Left ventricle myocardium inferior (tissue), 1 donor: ENCODE data around the gene SLC2A4RG. TPM values are rescaled to one million over a fixed set of nuclear protein-coding genes. Genes with fewer than 3 reads are reported as not detected.

Experiments
- DNase-seq: peaks from one replicate; pipeline ENCODE4 v3.0.0-alpha.2; 2020
- H3K27ac ChIP-seq: fragments of 200-600 bp; replicated peaks from 2 replicates; pipeline ENCODE4 v1.8.0; 2021
- H3K27me3 ChIP-seq: fragments of 200-600 bp; 2 replicates; pipeline ENCODE4 v1.8.0; 2021; ENCODE audit warnings: low read depth
- H3K36me3 ChIP-seq: fragments of 200-600 bp; 2 replicates; pipeline ENCODE4 v1.8.0; 2021
- H3K4me1 ChIP-seq: fragments of 200-600 bp; 2 replicates; pipeline ENCODE4 v1.8.0; 2021
- H3K4me3 ChIP-seq: fragments of 200-600 bp; 2 replicates; pipeline ENCODE4 v1.8.0; 2021; ENCODE audit warnings: mild to moderate bottlenecking, moderate library complexity
- H3K9me3 ChIP-seq: fragments of 200-600 bp; replicated peaks from 2 replicates; pipeline ENCODE4 v1.8.0; 2021
- CTCF ChIP-seq: fragments of 200-600 bp; IDR thresholded peaks from 2 replicates; pipeline ENCODE4 v1.8.0; 2021; ENCODE audit warnings: antibody characterized with exemption, mild to moderate bottlenecking, borderline replicate concordance
- intact Hi-C: fragments of 100-400 bp; cut with micrococcal nuclease; formaldehyde crosslinking; loops from one replicate; pipeline ENCODE4 v1.11.0; 2022
- total RNA-seq: library from RNA; stranded (reverse); fragmentation: NEBNext Ultra II Directional; extraction: Animal tissue kit (Norgen Biotek cat#: 25700); gene quantifications from one replicate; pipeline ENCODE4 v1.2.1, GENCODE V29; 2021
- donor health status: DM: no; HTN: yes; CAD: no; lungs with severe emphysema.

The SLC2A4RG gene
- total RNA-seq, 1 donor from 2014 or later, result 79.2 TPM

- Histone ChIP-seq H3K27ac (peak overlapping the region; percentile 11), H3K36me3 (peaks cover 66% of the 10 kb centered on the region), H3K27me3 (no peaks in the 10 kb centered on the region), H3K4me3 (no peak overlapping the region), H3K9me3 (no peaks in the 10 kb centered on the region), H3K4me1 (peaks cover 13% of the 10 kb centered on the region)
- intact Hi-C loops, result no loop called here
- no peak for TF ChIP-seq CTCF
- DNase-seq, result no peak
Observed at GRCh38 chr20:63747622-63748069, 8.1 kb downstream of the SLC2A4RG start.

- DNase-seq, result no peak
- no peaks in the 10 kb centered on the region for H3K27me3 ChIP-seq
- H3K4me1 ChIP-seq, result peaks cover 11% of the 10 kb centered on the region
- H3K27ac ChIP-seq, result peak overlapping the region; percentile 11
- H3K4me3 ChIP-seq, result no peak overlapping the region
- H3K36me3 ChIP-seq, result peaks cover 61% of the 10 kb centered on the region
- intact Hi-C loops, result no loop called here
- no peak for TF ChIP-seq CTCF
- H3K9me3 ChIP-seq, result no peaks in the 10 kb centered on the region
Observed at GRCh38 chr20:63748070-63748933, 8.7 kb downstream of the SLC2A4RG start.

- no peak for TF ChIP-seq CTCF
- Histone ChIP-seq H3K36me3 (peaks cover 55% of the 10 kb centered on the region), H3K9me3 (no peaks in the 10 kb centered on the region), H3K27ac (no peak overlapping the region), H3K4me1 (peaks cover 13% of the 10 kb centered on the region), H3K27me3 (no peaks in the 10 kb centered on the region), H3K4me3 (no peak overlapping the region)
- intact Hi-C loops, result no loop called here
- no peak for DNase-seq
Observed at GRCh38 chr20:63748934-63749270, 9.3 kb downstream of the SLC2A4RG start.

GRCh38 chr20:63749597-63750508 is 10.3 kb downstream of the SLC2A4RG start:
- intact Hi-C loops, result no loop called here
- Histone ChIP-seq H3K27ac (no peak overlapping the region), H3K27me3 (no peaks in the 10 kb centered on the region), H3K36me3 (peaks cover 47% of the 10 kb centered on the region), H3K4me1 (peaks cover 15% of the 10 kb centered on the region), H3K9me3 (no peaks in the 10 kb centered on the region), H3K4me3 (no peak overlapping the region)
- DNase-seq, result no peak
- no peak for TF ChIP-seq CTCF

- DNase-seq, result no peak
- H3K27ac ChIP-seq, result no peak overlapping the region
- peaks cover 46% of the 10 kb centered on the region for H3K36me3 ChIP-seq
Observed at GRCh38 chr20:63750807-63751470, 11.4 kb downstream of the SLC2A4RG start.

More at GRCh38 chr20:63750807-63751470, 11.4 kb downstream of the SLC2A4RG start:
- no peak for TF ChIP-seq CTCF
- Histone ChIP-seq H3K27me3 (no peaks in the 10 kb centered on the region), H3K4me1 (peaks cover 15% of the 10 kb centered on the region), H3K4me3 (no peak overlapping the region), H3K9me3 (no peaks in the 10 kb centered on the region)
- intact Hi-C loops, result no loop called here
